Measurements from ENCODE around the gene ZNF532.
A peak's percentile ranks its signal among the peaks of the same experiment; 100 is the strongest.

The ZNF532 gene

DNA sequence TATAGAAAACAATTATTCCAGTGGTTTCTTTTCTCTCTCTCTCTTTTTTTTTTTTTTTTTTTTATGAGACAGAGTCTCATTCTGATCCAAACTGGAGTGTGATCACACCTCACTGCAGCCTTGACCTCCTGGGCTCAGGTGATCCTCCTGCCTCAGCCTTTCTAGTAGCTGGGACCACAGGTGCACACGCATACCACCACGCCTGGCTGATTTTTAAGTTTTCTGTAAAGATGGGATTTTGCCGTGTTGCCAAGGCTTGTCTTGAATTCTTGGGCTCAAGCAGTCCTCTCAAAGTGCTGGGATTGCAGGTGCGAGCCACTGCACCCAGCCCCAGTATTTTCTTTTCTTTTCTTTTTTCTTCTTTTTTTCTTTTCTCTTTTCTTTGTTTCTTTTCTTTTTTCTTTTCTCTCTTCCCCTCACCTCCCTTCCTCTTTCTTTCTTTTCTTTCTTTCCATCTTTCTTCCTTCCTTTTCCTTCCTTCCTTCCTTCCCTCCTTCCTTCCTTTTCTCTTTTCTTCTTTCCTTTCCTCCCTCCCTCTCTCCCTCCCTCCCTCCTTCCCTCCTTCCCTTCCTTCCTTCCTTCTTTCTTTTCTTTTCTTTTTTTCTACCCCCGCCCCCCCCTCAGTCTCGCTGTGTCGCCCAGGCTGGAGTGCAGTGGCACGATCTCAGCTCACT lies 76.9 kb downstream of the ZNF532 start:
- DNase-seq (ENCODE audit: low read depth, low spot score) = no peak

DNA sequence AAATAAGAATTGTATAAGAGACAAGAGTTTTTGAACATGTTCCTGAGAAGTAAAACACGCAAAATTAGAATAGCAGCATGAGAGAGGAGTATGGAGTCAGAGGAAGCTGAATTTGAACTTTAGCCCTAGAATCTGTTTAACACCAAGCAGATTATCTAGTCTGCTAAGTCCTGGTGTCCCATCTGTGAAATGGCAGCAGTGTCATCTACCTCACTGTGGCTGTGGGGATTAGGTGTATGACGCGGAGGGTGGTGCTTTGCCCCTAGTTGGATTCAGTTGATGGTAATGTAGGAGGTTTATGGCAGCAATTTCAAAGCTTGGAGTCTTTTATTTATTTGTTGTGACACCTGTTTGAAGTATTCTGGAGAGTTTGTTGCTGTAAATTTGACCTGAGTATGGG lies 79.2 kb downstream of the ZNF532 start:
- no peak for DNase-seq (ENCODE audit: low read depth, low spot score)

DNA sequence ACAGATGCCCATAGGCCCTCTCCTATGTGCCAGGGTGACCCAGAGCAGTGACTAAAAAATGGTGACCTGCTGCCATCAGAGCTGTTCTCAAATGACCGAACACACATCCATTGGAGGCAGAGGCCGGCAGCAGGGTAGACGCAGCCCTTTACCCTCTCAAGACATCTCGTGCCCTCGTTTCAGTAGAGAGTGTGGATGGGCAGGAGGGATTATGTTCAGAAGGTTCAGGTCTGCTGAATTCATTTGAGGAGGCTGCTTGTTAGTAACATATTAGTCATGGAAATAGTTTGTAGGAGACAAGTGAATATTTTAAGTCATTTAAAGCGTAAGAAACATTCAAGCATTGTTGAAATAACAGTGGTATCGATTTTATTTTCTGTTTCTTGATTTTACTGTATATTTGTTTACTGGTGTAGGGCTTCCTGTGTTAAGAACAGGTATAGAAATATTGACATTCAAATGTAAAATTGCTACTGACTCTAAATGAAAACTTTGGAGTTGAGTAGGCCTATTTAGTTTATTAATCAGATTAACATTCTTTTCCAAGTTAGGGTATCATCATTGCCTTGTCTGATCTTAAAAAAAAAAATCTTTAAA lies 82.6 kb downstream of the ZNF532 start:
- DNase-seq (ENCODE audit: low read depth, low spot score) = peak; percentile 17

GRCh38 chr18:58949031-58949430 lies 84.4 kb downstream of the ZNF532 start:
- no peak for DNase-seq (ENCODE audit: low read depth, low spot score)

GRCh38 chr18:58951986-58952702 lies 87.5 kb downstream of the ZNF532 start:
- DNase-seq (ENCODE audit: low read depth, low spot score) = no peak

GRCh38 chr18:58952858-58953257 lies 88.2 kb downstream of the ZNF532 start:
- DNase-seq (ENCODE audit: low read depth, low spot score) = peak; percentile 46

GRCh38 chr18:58953627-58954026 lies 89.0 kb downstream of the ZNF532 start:
- DNase-seq (ENCODE audit: low read depth, low spot score) = peak; percentile 34

DNA sequence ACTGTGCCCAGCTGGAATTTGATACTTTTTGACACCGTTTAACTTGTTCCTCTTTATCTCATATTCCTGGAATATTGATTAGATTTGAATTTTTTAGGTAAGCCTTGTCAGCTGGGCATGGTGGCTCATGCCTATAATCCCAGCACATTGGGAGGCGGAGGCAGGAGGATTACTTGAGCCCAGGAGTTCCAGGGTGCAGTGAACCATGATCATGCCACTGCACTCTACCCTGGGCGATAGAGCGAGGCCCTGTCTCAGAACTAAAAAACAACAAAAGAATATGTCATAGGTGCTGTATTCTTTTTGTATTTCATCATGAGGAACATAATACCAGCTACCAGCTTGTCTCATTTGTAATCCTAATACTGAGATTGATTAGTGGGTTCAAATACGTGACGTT lies 90.3 kb downstream of the ZNF532 start:
- no peak for DNase-seq (ENCODE audit: low read depth, low spot score)

GRCh38 chr18:58955738-58956137 lies 91.1 kb downstream of the ZNF532 start:
- DNase-seq (ENCODE audit: low read depth, low spot score) = no peak

GRCh38 chr18:58958628-58959027 lies 94.0 kb downstream of the ZNF532 start:
- DNase-seq (ENCODE audit: low read depth, low spot score) = no peak

DNA sequence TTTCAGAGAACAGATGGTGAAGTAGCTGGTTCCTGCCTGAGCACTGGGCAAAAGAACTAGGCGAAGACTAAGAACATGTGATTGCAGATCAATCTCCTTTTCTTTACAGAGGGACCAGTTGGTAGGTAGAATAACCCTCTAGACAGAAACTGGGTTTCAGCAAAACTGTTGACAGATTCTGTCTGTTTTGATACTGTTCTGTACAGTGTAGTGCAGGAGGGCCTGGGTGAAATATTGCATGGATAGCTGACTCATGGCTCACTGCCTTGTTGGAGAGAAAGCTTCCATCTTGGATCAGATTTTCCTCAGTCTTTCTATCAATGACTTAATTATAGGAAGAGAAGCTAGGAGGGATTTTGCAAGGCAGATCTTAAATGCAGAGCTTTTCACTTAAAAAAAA lies 95.8 kb downstream of the ZNF532 start:
- DNase-seq (ENCODE audit: low read depth, low spot score) = no peak

GRCh38 chr18:58960946-58961722 lies 96.5 kb downstream of the ZNF532 start:
- DNase-seq (ENCODE audit: low read depth, low spot score) = no peak

DNA sequence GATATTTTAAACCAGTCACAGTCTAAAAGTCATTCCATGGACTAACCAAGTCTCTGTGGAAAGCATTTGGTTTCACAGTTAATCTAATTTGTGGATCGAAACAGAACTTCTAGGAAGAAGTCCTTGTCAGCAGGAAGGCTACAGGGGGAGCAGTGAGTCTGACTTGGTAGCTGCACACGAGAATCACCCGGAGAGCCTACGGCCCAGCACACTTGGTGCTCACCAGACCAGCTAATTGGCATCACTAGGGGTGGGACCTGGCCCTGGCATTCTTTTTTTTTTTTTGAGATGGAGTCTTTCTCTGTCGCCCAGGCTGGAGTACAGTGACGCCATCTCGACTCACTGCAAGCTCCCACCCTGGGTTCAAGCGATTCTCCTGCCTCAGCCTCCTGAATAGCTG lies 97.7 kb downstream of the ZNF532 start:
- DNase-seq (ENCODE audit: low read depth, low spot score) = no peak

DNA sequence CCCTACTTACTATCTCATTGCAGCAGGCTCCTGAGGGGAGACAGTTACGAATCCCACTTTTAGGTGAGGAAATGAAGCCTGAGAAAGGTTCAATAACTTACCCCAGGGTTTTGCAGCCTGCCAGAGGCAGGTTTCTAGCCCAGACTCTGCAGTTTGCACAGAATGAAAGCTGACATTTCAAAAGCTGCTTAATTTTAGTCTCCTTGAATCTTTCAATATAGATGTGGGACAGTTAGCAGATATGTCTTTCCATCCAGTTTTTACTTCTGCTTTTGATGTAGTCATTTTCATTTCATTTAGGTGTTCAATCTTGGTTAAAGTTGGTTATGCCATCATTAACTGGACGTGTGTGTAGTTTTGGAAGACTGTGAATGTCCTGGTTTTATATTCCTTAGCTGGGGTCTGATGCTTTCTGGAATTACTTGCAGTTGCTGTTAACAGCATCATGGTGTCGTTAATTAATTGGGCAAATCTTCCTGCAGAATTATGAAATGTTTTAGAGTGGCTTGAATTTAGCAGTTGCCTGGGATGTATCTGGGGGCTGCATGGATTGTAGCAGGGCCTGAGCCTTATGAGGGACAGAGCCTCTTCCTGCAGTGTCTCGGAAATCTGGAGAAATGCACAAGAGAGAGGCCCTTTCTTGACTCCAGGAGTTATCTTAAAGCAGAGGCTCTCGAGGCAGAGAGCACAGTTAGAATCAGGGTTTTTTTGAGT lies 100.8 kb downstream of the ZNF532 start:
- DNase-seq (ENCODE audit: low read depth, low spot score) = no peak

- no peak for DNase-seq (ENCODE audit: low read depth, low spot score)
Measured at GRCh38 chr18:58966005-58966677, 101.5 kb downstream of the ZNF532 start.

DNA sequence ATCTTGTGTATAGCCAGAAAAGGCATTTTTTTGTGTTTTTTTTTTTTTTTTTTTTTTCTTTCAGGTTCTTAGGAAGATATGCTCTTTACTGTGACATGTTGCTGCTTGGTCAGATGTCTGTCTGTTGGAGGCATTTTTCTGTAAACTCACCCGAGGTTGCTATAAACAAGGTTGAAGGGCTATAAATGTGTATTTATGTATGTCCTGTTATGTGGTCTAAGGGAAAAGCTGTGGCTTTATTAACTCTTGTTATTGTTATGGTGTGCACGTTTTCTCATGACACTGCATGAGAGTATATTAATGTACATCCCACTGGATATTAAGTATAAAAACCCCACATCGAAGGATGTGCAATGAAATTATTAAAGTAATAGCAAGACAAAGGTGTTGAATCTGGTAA lies 102.0 kb downstream of the ZNF532 start:
- no peak for DNase-seq (ENCODE audit: low read depth, low spot score)

DNA sequence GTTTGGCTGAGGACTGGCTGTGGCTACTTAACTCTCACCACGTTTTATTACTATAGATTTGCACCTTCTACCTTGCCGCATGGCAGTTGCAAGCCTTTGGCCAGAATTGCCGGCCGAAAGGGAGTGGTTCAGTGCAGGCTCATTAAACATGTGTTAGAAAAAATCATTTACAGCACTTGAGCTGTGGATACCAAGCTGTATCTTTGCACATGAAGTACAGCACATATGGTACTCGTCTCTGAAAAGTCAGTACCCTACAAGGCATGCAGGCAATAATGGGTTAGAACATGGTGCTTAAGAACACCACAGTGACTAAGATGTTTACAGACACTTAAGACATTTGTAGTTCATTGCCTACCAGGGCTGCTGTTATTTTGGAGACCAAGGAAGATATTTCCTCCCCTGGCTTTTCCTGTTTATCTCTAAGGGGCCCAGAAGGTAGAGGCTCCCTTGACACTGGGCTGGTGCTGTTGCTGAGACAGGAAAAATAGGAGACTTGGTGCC lies 103.1 kb downstream of the ZNF532 start:
- DNase-seq (ENCODE audit: low read depth, low spot score) = no peak

DNA sequence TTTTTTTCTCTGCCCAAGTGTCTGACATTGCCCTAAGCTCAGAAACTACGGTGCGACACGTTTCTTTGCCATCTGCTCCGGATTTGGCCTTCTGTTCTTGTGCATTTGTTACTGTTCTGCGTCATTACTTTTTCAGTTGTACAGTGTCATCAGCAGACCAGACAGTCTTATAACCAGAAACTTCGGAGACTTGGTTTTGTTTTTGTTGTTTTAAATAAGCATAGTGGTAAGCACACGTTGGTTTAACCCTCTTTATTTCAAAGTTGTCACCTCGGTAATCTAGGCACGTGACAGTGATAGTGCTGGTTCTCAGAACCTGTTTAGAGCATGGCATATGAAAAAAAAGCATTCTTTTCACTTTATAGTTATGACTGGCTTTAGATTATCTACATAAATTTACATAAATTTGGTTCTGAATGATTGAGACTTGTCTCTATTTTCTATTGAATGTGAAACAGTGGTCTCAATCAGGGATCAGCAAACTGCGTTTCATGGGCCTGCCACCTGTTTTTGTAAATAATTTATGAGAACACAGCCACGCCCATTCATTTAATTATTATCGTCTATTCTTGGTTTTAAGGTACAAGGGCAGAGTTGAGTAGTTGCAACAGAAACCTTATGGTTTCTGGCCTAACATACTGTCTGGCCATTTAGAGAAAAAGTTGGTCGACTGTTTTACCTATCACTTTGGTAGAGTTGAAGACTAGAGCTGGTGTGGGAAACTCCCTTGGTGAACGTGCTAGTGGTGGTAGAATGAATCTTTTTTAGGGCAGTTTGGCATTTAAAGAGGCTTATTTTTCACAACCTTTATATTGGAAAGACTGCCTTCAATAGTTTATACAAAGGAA lies 106.5 kb downstream of the ZNF532 start:
- no peak for DNase-seq (ENCODE audit: low read depth, low spot score)

- no peak for DNase-seq (ENCODE audit: low read depth, low spot score)
Measured at GRCh38 chr18:58975296-58975695, 110.6 kb downstream of the ZNF532 start.

- DNase-seq (ENCODE audit: low read depth, low spot score) = no peak
Measured at GRCh38 chr18:58975781-58976180, 111.1 kb downstream of the ZNF532 start.

All from astrocyte of the hippocampus (primary cell).